HEK293 (cell line): ENCODE measurements around the gene DNAJC11.

Experiments used
- CTCF ChIP-seq: fragments of 450-650 bp; formaldehyde crosslinking; IDR thresholded peaks from 2 replicates; pipeline ENCODE4 v1.5.1; 2016; ENCODE audit warnings: missing biosample characterization, missing genetic modification characterization
- GLIS2 ChIP-seq: fragments of 450-650 bp; formaldehyde crosslinking; IDR thresholded peaks from 2 replicates; pipeline ENCODE4 v1.5.1; 2016; ENCODE audit warnings: missing biosample characterization, missing genetic modification characterization
- PBX3 ChIP-seq: sonication (generic); formaldehyde crosslinking; IDR thresholded peaks from 2 replicates; pipeline ENCODE4 v1.8.1; 2022; ENCODE audit warnings: mild to moderate bottlenecking, moderate library complexity, missing genetic modification reagents
- YY2 ChIP-seq: fragments of 450-650 bp; formaldehyde crosslinking; IDR thresholded peaks from 2 replicates; pipeline ENCODE4 v1.5.1; 2016; ENCODE audit warnings: missing biosample characterization, missing genetic modification characterization
- ZNF184 ChIP-seq: fragments of 450-650 bp; IDR thresholded peaks from 2 replicates; pipeline ENCODE4 v1.5.1; 2018; ENCODE audit warnings: missing biosample characterization, mild to moderate bottlenecking, missing genetic modification characterization
- ZNF280C ChIP-seq: fragments of 450-650 bp; formaldehyde crosslinking; IDR thresholded peaks from 2 replicates; pipeline ENCODE4 v1.5.1; 2016; ENCODE audit warnings: missing biosample characterization, missing genetic modification characterization
- ZNF335 ChIP-seq: fragments of 450-650 bp; formaldehyde crosslinking; conservative IDR thresholded peaks from 2 replicates; pipeline ENCODE4 v1.5.1; 2016; ENCODE audit warnings: missing biosample characterization, missing genetic modification characterization
- ZNF548 ChIP-seq: fragments of 450-650 bp; formaldehyde crosslinking; IDR thresholded peaks from 2 replicates; pipeline ENCODE4 v1.5.1; 2016; ENCODE audit warnings: missing biosample characterization, missing genetic modification characterization

DNA sequence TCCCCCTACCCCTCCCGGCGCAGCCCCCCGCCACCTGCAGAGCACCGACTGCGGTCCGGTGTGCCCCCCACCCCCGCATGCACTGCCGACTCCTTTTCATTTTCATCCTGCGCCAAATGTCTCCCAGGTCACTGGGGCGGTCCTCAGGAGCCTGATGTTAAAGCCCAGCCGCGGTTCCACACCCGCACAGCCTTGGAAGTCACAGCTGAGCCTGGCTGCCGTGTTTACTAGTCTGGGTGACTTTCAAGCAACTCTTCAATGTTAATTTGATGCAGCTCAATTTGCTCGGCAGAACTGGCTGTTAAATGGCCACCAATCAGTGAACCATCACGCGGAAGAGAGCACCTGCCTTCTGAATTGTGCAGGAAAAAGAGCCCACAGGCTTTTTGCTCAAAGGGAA lies 49.7 kb downstream of the DNAJC11 start:
- TF ChIP-seq ZNF335 (tag by site-specific recombination) (no peak), GLIS2 (no peak), ZNF548 (no peak), CTCF (tag by site-specific recombination) (no peak), YY2 (tag by site-specific recombination) (no peak), ZNF280C (tag by site-specific recombination) (no peak), ZNF184 (tag by site-specific recombination) (no peak), PBX3 (CRISPR knock-in tag) (no peak)
